Aorta (tissue), 5 donors: ENCODE results near the gene EGFL6. TPM values are rescaled to one million over a fixed set of nuclear protein-coding genes. Genes with fewer than 3 reads are reported as not detected.

Experiments
- ATAC-seq: fragments of 200-7000 bp; cut with Tn5 transposase; one replicate; pipeline ENCODE4 v1.9.1; 2022; ENCODE audit warnings: moderate library complexity; ENCODE audit not compliant: low FRiP score
- DNase-seq, 2 donors: peaks; one replicate each; pipeline ENCODE4 v3.0.0-alpha.2; 2020
- H3K27ac ChIP-seq, 2 donors: one replicate each; pipeline ENCODE4 v1.5.1; 2013; ENCODE audit warnings: low read length in 2 of 2, mild to moderate bottlenecking in 2 of 2, moderate library complexity in 2 of 2, control low read depth in 1 of 2, inconsistent platforms in 1 of 2, low read depth in 1 of 2
- H3K27me3 ChIP-seq, 2 donors: one replicate each; pipeline ENCODE4 v1.6.1; 2013; ENCODE audit warnings: control low read depth in 1 of 2, low read length in 1 of 2, mild to moderate bottlenecking in 1 of 2, moderate library complexity in 1 of 2; ENCODE audit not compliant: insufficient read depth in 2 of 2, control insufficient read depth in 1 of 2
- H3K36me3 ChIP-seq, 2 donors: one replicate each; pipeline ENCODE4 v1.6.1; 2013; ENCODE audit warnings: control low read depth in 1 of 2, low read length in 1 of 2, mild to moderate bottlenecking in 1 of 2; ENCODE audit not compliant: insufficient read depth in 2 of 2, control insufficient read depth in 1 of 2
- H3K4me1 ChIP-seq, 2 donors: one replicate each; pipeline ENCODE4 v1.6.1; 2013; ENCODE audit warnings: low read length in 2 of 2, control low read depth in 1 of 2, mild to moderate bottlenecking in 1 of 2, moderate library complexity in 1 of 2; ENCODE audit not compliant: insufficient read depth in 2 of 2, control insufficient read depth in 1 of 2
- H3K4me3 ChIP-seq, 2 donors: one replicate each; pipeline ENCODE4 v1.5.1; 2013; ENCODE audit warnings: low read length in 2 of 2, control low read depth in 1 of 2, mild to moderate bottlenecking in 1 of 2
- H3K9me3 ChIP-seq: one replicate; pipeline ENCODE4 v1.6.1; 2013; ENCODE audit warnings: mild to moderate bottlenecking, low read length; ENCODE audit not compliant: control insufficient read depth
- WGBS, 2 donors: extraction: QIAGEN DNeasy Blood & Tissue Kit; methylation state at CpG; one replicate each; pipeline ENCODE4 v1.1.7; 2013; 5-methylcytosine and 5-hydroxymethylcytosine counted together
- intact Hi-C, 2 donors: fragments of 100-400 bp; cut with DNase I; formaldehyde crosslinking; loops; one replicate each; pipeline versions ENCODE4 v1.14.2 to v1.15.0; 2022
- polyA plus RNA-seq, 2 donors: library from polyadenylated mRNA; stranded (reverse); fragments of 200-250 nt; gene quantifications; one replicate each; pipeline ENCODE4 v1.2.3, GENCODE V29; 2013
- total RNA-seq, 2 donors: library from RNA; stranded (reverse); fragmentation: NEBNext Ultra II Directional; extraction: Animal tissue kit (Norgen Biotek cat#: 25700); gene quantifications; one replicate each; pipeline ENCODE4 v1.2.1, GENCODE V29; 2021
- donor health status: healthy with polysubstance abuse.
- donor health status: Bipolar disorder and iron deficiency.
- donor health status: DM: no; HTN: no; CAD: no.
- donor health status: DM: no; HTN: no; CAD: no.
- donor health status: DM: yes; HTN: yes; CAD: no.

Gene EGFL6
- total and polyA plus RNA-seq, 4 donors, result 0.23 to 0.60 TPM; not detected in 2

GRCh38 chrX:13540602-13541001, 28.8 kb upstream of the EGFL6 start:
- 8 to 37% methylated on average over 2 of the region's 2 CpGs for WGBS, 2 donors
- Histone ChIP-seq H3K9me3 (no peaks in the 10 kb centered on the region), H3K36me3 (no peaks in the 10 kb centered on the region), H3K27me3 (no peaks in the 10 kb centered on the region), H3K27ac (no peak overlapping the region), H3K4me1 (no peaks in the 10 kb centered on the region), H3K4me3 (no peak overlapping the region)
- ATAC-seq (no peak), DNase-seq (no peak)
- intact Hi-C loops, result loop anchor here in 1 of 2 donors (10.0 kb wide), 1 partner anchor 54 kb away; no protein-coding TSS in a partner anchor

GRCh38 chrX:13545726-13546125, 23.7 kb upstream of the EGFL6 start:
- DNase-seq (no peak), ATAC-seq (no peak)
- Histone ChIP-seq H3K27ac (no peak overlapping the region), H3K9me3 (no peaks in the 10 kb centered on the region), H3K36me3 (no peaks in the 10 kb centered on the region), H3K27me3 (no peaks in the 10 kb centered on the region), H3K4me3 (no peak overlapping the region), H3K4me1 (no peaks in the 10 kb centered on the region)
- WGBS, 2 donors, result 54 to 72% methylated on average over 2 of the region's 2 CpGs
- intact Hi-C loops, result loop anchor here in 1 of 2 donors (10.0 kb wide), 1 partner anchor 49 kb away; no protein-coding TSS in a partner anchor

GRCh38 chrX:13547671-13548070, 21.7 kb upstream of the EGFL6 start:
- no peak overlapping the region for H3K27ac ChIP-seq
- intact Hi-C loops, result loop anchor here in 1 of 2 donors (10.0 kb wide), 1 partner anchor 47 kb away; no protein-coding TSS in a partner anchor
- ATAC-seq, result no peak

GRCh38 chrX:13550346-13550745, 19.1 kb upstream of the EGFL6 start:
- H3K27me3 ChIP-seq, result no peaks in the 10 kb centered on the region
- H3K27ac ChIP-seq, result no peak overlapping the region
- no peak overlapping the region for H3K4me3 ChIP-seq
- no peaks in the 10 kb centered on the region for H3K4me1 ChIP-seq
- H3K9me3 ChIP-seq, result peaks cover 2% of the 10 kb centered on the region
- intact Hi-C loops, result no loop called here
- no peaks in the 10 kb centered on the region for H3K36me3 ChIP-seq
- ATAC-seq (no peak), DNase-seq (no peak)

More at GRCh38 chrX:13547671-13548070, 21.7 kb upstream of the EGFL6 start:
- no peak for DNase-seq
- H3K4me1 ChIP-seq, result no peaks in the 10 kb centered on the region
- H3K9me3 ChIP-seq, result peaks cover under 1% of the 10 kb centered on the region
- H3K4me3 ChIP-seq, result no peak overlapping the region
- no peaks in the 10 kb centered on the region for H3K27me3 ChIP-seq
- no peaks in the 10 kb centered on the region for H3K36me3 ChIP-seq

- no peaks in the 10 kb centered on the region for H3K27me3 ChIP-seq
- intact Hi-C loops, result no loop called here
These were observed 17.8 kb upstream of the EGFL6 start for GRCh38 chrX:13551610-13552009.

GRCh38 chrX:13552892-13553291, 16.5 kb upstream of the EGFL6 start:
- no peak for ATAC-seq
- H3K36me3 ChIP-seq, result no peaks in the 10 kb centered on the region
- H3K27ac ChIP-seq, result no peak overlapping the region
- no peaks in the 10 kb centered on the region for H3K4me1 ChIP-seq
- H3K4me3 ChIP-seq, result no peak overlapping the region
- no peak for DNase-seq
- H3K9me3 ChIP-seq, result peaks cover 2% of the 10 kb centered on the region
- intact Hi-C loops, result no loop called here
- H3K27me3 ChIP-seq, result no peaks in the 10 kb centered on the region
- WGBS, 2 donors, result 71 to 97% methylated on average over 1 of the region's 1 CpG

More at GRCh38 chrX:13551610-13552009, 17.8 kb upstream of the EGFL6 start:
- ATAC-seq (no peak), DNase-seq (no peak)
- peaks cover 2% of the 10 kb centered on the region for H3K9me3 ChIP-seq
- H3K27ac ChIP-seq, result no peak overlapping the region
- 85 to 98% methylated on average over 3 of the region's 3 CpGs for WGBS, 2 donors
- no peak overlapping the region for H3K4me3 ChIP-seq
- H3K4me1 ChIP-seq, result no peaks in the 10 kb centered on the region
- no peaks in the 10 kb centered on the region for H3K36me3 ChIP-seq

- intact Hi-C loops, result no loop called here
- Histone ChIP-seq H3K4me3 (no peak overlapping the region), H3K36me3 (no peaks in the 10 kb centered on the region), H3K4me1 (no peaks in the 10 kb centered on the region), H3K9me3 (no peaks in the 10 kb centered on the region), H3K27me3 (no peaks in the 10 kb centered on the region), H3K27ac (no peak overlapping the region)
- ATAC-seq (no peak), DNase-seq (no peak)
- WGBS, 2 donors, result 33 to 86% methylated on average over 2 of the region's 2 CpGs
These were observed 3.9 kb upstream of the EGFL6 start for GRCh38 chrX:13565511-13565910.

GRCh38 chrX:13570261-13570605, 832 bp downstream of the EGFL6 start:
- no peak overlapping the region for H3K27ac ChIP-seq
- intact Hi-C loops, result no loop called here
- WGBS, 2 donors, result 14 to 18% methylated on average over 9 of the region's 9 CpGs
- no peaks in the 10 kb centered on the region for H3K9me3 ChIP-seq
- no peak for DNase-seq
- no peak for ATAC-seq
- H3K4me1 ChIP-seq, result no peaks in the 10 kb centered on the region
- H3K27me3 ChIP-seq, result no peaks in the 10 kb centered on the region
- H3K36me3 ChIP-seq, result no peaks in the 10 kb centered on the region
- H3K4me3 ChIP-seq, result no peak overlapping the region

GRCh38 chrX:13571136-13571535, 1.7 kb downstream of the EGFL6 start:
- no peaks in the 10 kb centered on the region for H3K36me3 ChIP-seq
- H3K4me3 ChIP-seq, result no peak overlapping the region
- H3K27me3 ChIP-seq, result no peaks in the 10 kb centered on the region
- no peak for DNase-seq
- intact Hi-C loops, result no loop called here
- 57 to 69% methylated on average over 5 of the region's 5 CpGs for WGBS, 2 donors
- no peak overlapping the region for H3K27ac ChIP-seq
- H3K4me1 ChIP-seq, result no peaks in the 10 kb centered on the region
- no peaks in the 10 kb centered on the region for H3K9me3 ChIP-seq
- ATAC-seq, result no peak
